Fibroblast of lung (primary cell): ENCODE data around the gene HTRA3.

Source experiments
- CTCF ChIP-seq, 2 donors: IDR thresholded peaks in 1 of 2; conservative IDR thresholded peaks in 1 of 2; 1 replicate in 1 of 2; 2 replicates in 1 of 2; pipeline ENCODE4 v1.5.1; 2011 to 2012; ENCODE audit warnings: low read length in 2 of 2, control low read depth in 1 of 2, inconsistent platforms in 1 of 2, low read depth in 1 of 2, mild to moderate bottlenecking in 1 of 2
- EZH2 ChIP-seq: IDR thresholded peaks from 2 replicates; pipeline ENCODE4 v1.5.1; 2012; ENCODE audit warnings: low read length, control low read depth, mild to moderate bottlenecking; ENCODE audit errors: missing control alignments

GRCh38 chr4:8328456-8328855 lies 58.9 kb downstream of the HTRA3 start:
- TF ChIP-seq CTCF (conservative IDR thresholded peaks at IDR 0.05 in 1 of 2, IDR thresholded peaks at IDR 0.05 in 1 of 2; ENCODE audit: low read depth in 1 of 2, low read length in 2 of 2) (no peak), EZH2 (no peak)
